ENCODE measurements around the gene PFKFB3.

PFKFB3 gene

GRCh38 chr10:6250745-6251144, 48.0 kb downstream of the PFKFB3 start:
- Histone ChIP-seq H3K36me3 (ENCODE audit: control insufficient read depth, insufficient read depth, low read length) (no peaks in the 10 kb centered on the region), H3K27me3 (ENCODE audit: control insufficient read depth, insufficient read depth, low read length) (no peaks in the 10 kb centered on the region), H3K4me3 (ENCODE audit: low read depth, low read length) (no peak overlapping the region), H3K9ac (no peak overlapping the region), H2AFZ (no peak overlapping the region), H3K79me2 (no peaks in the 10 kb centered on the region), H3K4me2 (ENCODE audit: low read length) (no peak overlapping the region), H3K9me3 (ENCODE audit: control insufficient read depth, low read length) (no peaks in the 10 kb centered on the region), H3K4me1 (no peaks in the 10 kb centered on the region), H3K27ac (no peak overlapping the region)
- TF ChIP-seq CTCF (IDR thresholded peaks at IDR 0.05): no peak

- Histone ChIP-seq H3K9ac (no peak overlapping the region), H3K27ac (no peak overlapping the region), H3K27me3 (ENCODE audit: control insufficient read depth, insufficient read depth, low read length) (no peaks in the 10 kb centered on the region), H3K36me3 (ENCODE audit: control insufficient read depth, insufficient read depth, low read length) (no peaks in the 10 kb centered on the region), H3K79me2 (no peaks in the 10 kb centered on the region), H3K4me3 (ENCODE audit: low read depth, low read length) (no peak overlapping the region), H3K4me2 (ENCODE audit: low read length) (no peak overlapping the region), H2AFZ (no peak overlapping the region), H3K9me3 (ENCODE audit: control insufficient read depth, low read length) (no peaks in the 10 kb centered on the region), H3K4me1 (no peaks in the 10 kb centered on the region)
- TF ChIP-seq CTCF (IDR thresholded peaks at IDR 0.05): no peak
These were observed 51.5 kb downstream of the PFKFB3 start for GRCh38 chr10:6254201-6254600.

GRCh38 chr10:6255548-6256061, 52.9 kb downstream of the PFKFB3 start:
- Histone ChIP-seq H3K27ac (no peak overlapping the region), H3K9ac (no peak overlapping the region), H3K4me3 (ENCODE audit: low read depth, low read length) (no peak overlapping the region), H3K79me2 (no peaks in the 10 kb centered on the region), H3K4me1 (no peaks in the 10 kb centered on the region), H3K27me3 (ENCODE audit: control insufficient read depth, insufficient read depth, low read length) (no peaks in the 10 kb centered on the region), H2AFZ (no peak overlapping the region), H3K36me3 (ENCODE audit: control insufficient read depth, insufficient read depth, low read length) (no peaks in the 10 kb centered on the region), H3K9me3 (ENCODE audit: control insufficient read depth, low read length) (no peaks in the 10 kb centered on the region), H3K4me2 (ENCODE audit: low read length) (no peak overlapping the region)
- no peak for TF ChIP-seq CTCF (IDR thresholded peaks at IDR 0.05)

GRCh38 chr10:6256439-6256838, 53.7 kb downstream of the PFKFB3 start:
- Histone ChIP-seq H2AFZ (no peak overlapping the region), H3K27me3 (ENCODE audit: control insufficient read depth, insufficient read depth, low read length) (no peaks in the 10 kb centered on the region), H3K27ac (no peak overlapping the region), H3K4me1 (no peaks in the 10 kb centered on the region), H3K9me3 (ENCODE audit: control insufficient read depth, low read length) (no peaks in the 10 kb centered on the region), H3K4me3 (ENCODE audit: low read depth, low read length) (no peak overlapping the region), H3K79me2 (no peaks in the 10 kb centered on the region), H3K9ac (no peak overlapping the region), H3K36me3 (ENCODE audit: control insufficient read depth, insufficient read depth, low read length) (no peaks in the 10 kb centered on the region), H3K4me2 (ENCODE audit: low read length) (no peak overlapping the region)
- no peak for TF ChIP-seq CTCF (IDR thresholded peaks at IDR 0.05)

GRCh38 chr10:6259153-6259552, 56.4 kb downstream of the PFKFB3 start:
- Histone ChIP-seq H2AFZ (no peak overlapping the region), H3K9ac (no peak overlapping the region), H3K4me1 (no peaks in the 10 kb centered on the region), H3K27ac (no peak overlapping the region), H3K9me3 (ENCODE audit: control insufficient read depth, low read length) (no peaks in the 10 kb centered on the region), H3K79me2 (no peaks in the 10 kb centered on the region), H3K27me3 (ENCODE audit: control insufficient read depth, insufficient read depth, low read length) (no peaks in the 10 kb centered on the region), H3K36me3 (ENCODE audit: control insufficient read depth, insufficient read depth, low read length) (no peaks in the 10 kb centered on the region), H3K4me2 (ENCODE audit: low read length) (no peak overlapping the region), H3K4me3 (ENCODE audit: low read depth, low read length) (no peak overlapping the region)
- no peak for TF ChIP-seq CTCF (IDR thresholded peaks at IDR 0.05)
